WERI-Rb-1 (cell line): ENCODE data around the gene TFPT.

Experiments used
- DNase-seq: peaks from one replicate; pipeline ENCODE4 v3.0.0-alpha.2; 2020
- H3K27ac ChIP-seq: fragments of 250-450 bp; sonication (Bioruptor Pico); 2 replicates; pipeline ENCODE4 v1.5.1; 2020; ENCODE audit warnings: mild to moderate bottlenecking, moderate library complexity
- H3K27me3 ChIP-seq: fragments of 250-450 bp; sonication (Bioruptor Pico); 2 replicates; pipeline ENCODE4 v1.5.1; 2021; ENCODE audit warnings: mild to moderate bottlenecking, low read depth, moderate library complexity; ENCODE audit not compliant: insufficient read depth, severe bottlenecking
- H3K36me3 ChIP-seq: fragments of 250-450 bp; sonication (Bioruptor Pico); 2 replicates; pipeline ENCODE4 v1.5.1; 2020; ENCODE audit warnings: mild to moderate bottlenecking, moderate library complexity
- H3K4me3 ChIP-seq: 2 replicates; pipeline ENCODE4 v1.5.1; 2011; ENCODE audit warnings: low read depth, mild to moderate bottlenecking, control low read depth, low read length
- H3K9me3 ChIP-seq: fragments of 250-450 bp; sonication (Bioruptor Pico); 2 replicates; pipeline ENCODE4 v1.5.1; 2021; ENCODE audit warnings: mild to moderate bottlenecking, moderate library complexity; ENCODE audit not compliant: severe bottlenecking
- CTCF ChIP-seq: IDR thresholded peaks from 2 replicates; pipeline ENCODE4 v1.5.1; 2011; ENCODE audit warnings: low read depth, mild to moderate bottlenecking, control low read depth, inconsistent platforms, low read length

Gene TFPT

DNA sequence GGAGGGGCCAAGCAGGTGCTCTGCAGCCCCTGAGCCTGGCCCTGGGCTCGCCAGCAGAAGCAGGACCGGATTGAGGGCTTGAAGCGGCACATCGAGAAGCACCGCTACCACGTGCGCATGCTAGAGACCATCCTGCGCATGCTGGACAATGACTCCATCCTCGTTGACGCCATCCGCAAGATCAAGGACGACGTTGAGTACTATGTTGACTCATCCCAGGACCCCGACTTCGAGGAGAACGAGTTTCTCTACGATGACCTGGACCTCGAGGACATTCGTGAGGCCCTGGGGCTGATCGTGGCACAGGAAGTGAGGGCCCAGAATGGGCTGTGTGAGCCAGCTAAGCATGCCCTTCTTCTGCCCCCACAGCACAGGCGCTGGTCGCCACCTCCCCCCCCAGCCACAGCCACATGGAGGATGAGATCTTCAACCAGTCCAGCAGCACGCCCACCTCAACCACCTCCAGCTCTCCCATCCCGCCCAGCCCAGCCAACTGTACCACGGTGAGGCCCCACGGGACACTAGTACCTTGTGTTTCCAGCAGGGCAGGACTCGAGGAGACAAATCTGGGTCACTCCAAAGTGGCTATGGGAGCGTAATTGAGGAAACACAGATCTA lies 30.2 kb upstream of the TFPT start:
- DNase-seq: no peak
- Histone ChIP-seq H3K36me3 (peaks cover 91% of the 10 kb centered on the region), H3K27me3 (no peaks in the 10 kb centered on the region), H3K4me3 (no peak overlapping the region), H3K9me3 (no peaks in the 10 kb centered on the region), H3K27ac (no peak overlapping the region)
- no peak for TF ChIP-seq CTCF

DNA sequence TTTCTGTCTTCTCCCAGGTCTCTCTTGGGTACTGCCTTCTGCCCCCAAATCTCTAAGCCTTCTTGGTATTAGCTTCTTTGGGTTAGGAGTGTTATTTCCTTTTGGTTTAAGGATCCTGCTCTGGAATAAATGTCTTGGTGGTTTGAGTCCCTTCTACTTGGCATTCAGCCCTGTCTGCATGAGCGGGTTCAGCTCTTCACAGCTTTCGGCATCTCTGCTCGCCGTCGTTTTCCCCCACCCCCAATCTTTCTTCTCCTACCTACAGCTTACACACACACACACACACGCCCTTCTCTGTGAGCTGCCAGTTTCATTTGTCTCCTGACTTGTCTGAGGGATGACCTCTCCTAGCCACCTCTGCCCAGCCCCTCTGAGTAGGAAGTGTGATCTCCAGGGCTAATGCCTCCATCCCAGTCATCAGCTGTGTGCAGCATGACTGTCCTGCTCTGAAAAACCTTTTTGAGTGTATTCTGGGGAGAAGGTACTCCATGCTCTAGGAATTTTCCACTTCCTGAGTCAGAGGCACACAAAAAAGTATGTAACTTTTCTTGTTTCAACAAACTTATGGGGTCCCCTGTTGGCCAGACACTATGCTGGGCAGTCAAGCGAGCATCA lies 26.8 kb upstream of the TFPT start:
- Histone ChIP-seq H3K4me3 (no peak overlapping the region), H3K27ac (no peak overlapping the region), H3K36me3 (peaks cover 87% of the 10 kb centered on the region), H3K9me3 (no peaks in the 10 kb centered on the region), H3K27me3 (no peaks in the 10 kb centered on the region)
- no peak for TF ChIP-seq CTCF
- no peak for DNase-seq

DNA sequence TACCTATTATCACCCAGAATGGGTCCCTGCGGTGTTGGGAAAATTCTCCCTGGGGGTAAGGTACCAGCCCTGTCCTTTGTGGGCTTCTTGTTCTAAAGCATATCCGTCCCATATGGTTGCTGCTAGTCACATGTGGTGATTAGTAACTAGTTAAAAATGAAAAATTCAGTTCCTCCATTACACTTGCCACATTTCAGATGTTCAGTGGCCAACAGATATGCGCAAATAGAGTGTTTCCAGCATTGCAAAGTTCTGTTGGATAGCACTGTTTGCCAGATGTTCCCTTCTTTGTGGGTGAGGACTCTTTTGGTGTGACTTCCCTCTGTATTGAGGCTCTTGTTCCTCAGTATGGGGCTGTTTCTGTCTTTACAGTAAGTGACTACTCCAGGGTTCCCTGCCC lies 25.9 kb upstream of the TFPT start:
- DNase-seq: no peak
- Histone ChIP-seq H3K4me3 (no peak overlapping the region), H3K36me3 (peaks cover 78% of the 10 kb centered on the region), H3K9me3 (no peaks in the 10 kb centered on the region), H3K27me3 (no peaks in the 10 kb centered on the region), H3K27ac (no peak overlapping the region)
- TF ChIP-seq CTCF: no peak

- H3K27ac ChIP-seq: no peak overlapping the region
Measured at GRCh38 chr19:54138489-54139256, 23.2 kb upstream of the TFPT start.

GRCh38 chr19:54137699-54138488 lies 22.4 kb upstream of the TFPT start, which contains the start of gene CNOT3:
Gene CNOT3 (plus strand): TSS chr19:54137762. CDS start chr19:54142979, 5,217 bp downstream.
- H3K27me3 ChIP-seq: no peaks in the 10 kb centered on the region
- no peaks in the 10 kb centered on the region for H3K9me3 ChIP-seq
- peak within 1 kb of the TSS; percentile 95 for H3K27ac ChIP-seq
- peaks cover 46% of the 10 kb centered on the region for H3K36me3 ChIP-seq
- H3K4me3 ChIP-seq: peak within 1 kb of the TSS; percentile 84
- no peak for DNase-seq
- no peak for TF ChIP-seq CTCF

More at GRCh38 chr19:54138489-54139256, 23.2 kb upstream of the TFPT start:
- H3K9me3 ChIP-seq: no peaks in the 10 kb centered on the region
- H3K36me3 ChIP-seq: peaks cover 51% of the 10 kb centered on the region
- no peaks in the 10 kb centered on the region for H3K27me3 ChIP-seq
- TF ChIP-seq CTCF: no peak
- no peak for DNase-seq
- peak overlapping the region; percentile 84 for H3K4me3 ChIP-seq
